Prostate gland (tissue), 2 donors: ENCODE results near the gene OLFML1.

ENCODE experiments used
- CTCF ChIP-seq, 4 experiments: fragments of 200-600 bp in 2 of 4; fragments of 450-650 bp in 2 of 4; sonication (generic) in 2 of 4; IDR thresholded peaks; 1 replicate in 3 of 4; 2 replicates in 1 of 4; pipeline ENCODE4 v1.5.1; 2016 to 2019; ENCODE audit warnings: antibody characterized with exemption in 4 of 4, mild to moderate bottlenecking in 2 of 4, moderate library complexity in 2 of 4
- POLR2AphosphoS5 ChIP-seq: sonication (generic); formaldehyde crosslinking; IDR thresholded peaks from one replicate; pipeline ENCODE4 v1.6.1; 2017; ENCODE audit warnings: antibody characterized with exemption

- no peak for TF ChIP-seq CTCF (IDR thresholded peaks at IDR 0.05)
- TF ChIP-seq POLR2AphosphoS5, result no peak
These were observed 4.1 kb downstream of the OLFML1 start for GRCh38 chr11:7489376-7489775.
